Type B pancreatic cell (in vitro differentiated cells): ENCODE results near the gene ALDH1A2. TPM values are rescaled to one million over a fixed set of nuclear protein-coding genes. Genes with fewer than 3 reads are reported as not detected.
A peak's percentile ranks its signal among the peaks of the same experiment; 100 is the strongest.

Experiments
- DNase-seq: peaks from one replicate; pipeline ENCODE4 v3.0.0; 2021; ENCODE audit warnings: mixed read lengths; ENCODE audit not compliant: unreplicated experiment; ENCODE audit errors: extremely low spot score
- H3K27ac Mint-ChIP-seq: 2 replicates; pipeline ENCODE4 v1.8.0; 2021; ENCODE audit warnings: mild to moderate bottlenecking, mixed read lengths
- H3K27me3 Mint-ChIP-seq: 2 replicates; pipeline ENCODE4 v1.8.0; 2021; ENCODE audit warnings: mixed read lengths
- H3K36me3 Mint-ChIP-seq: 2 replicates; pipeline ENCODE4 v1.8.0; 2021; ENCODE audit warnings: mixed read lengths
- H3K4me1 Mint-ChIP-seq: one replicate; pipeline ENCODE4 v1.8.0; 2021; ENCODE audit warnings: mixed read lengths; ENCODE audit not compliant: unreplicated experiment
- H3K4me3 Mint-ChIP-seq: 2 replicates; pipeline ENCODE4 v1.8.0; 2021; ENCODE audit warnings: mild to moderate bottlenecking, mixed read lengths
- H3K9me3 Mint-ChIP-seq: 2 replicates; pipeline ENCODE4 v1.8.0; 2021; ENCODE audit warnings: mixed read lengths
- total RNA-seq: library from RNA; stranded (reverse); gene quantifications from 2 replicates; pipeline ENCODE4 v1.2.1, GENCODE V29; 2021; ENCODE audit warnings: low replicate concordance
- TF ChIP-seq, protein P1 (sequence below): fragments of 200-600 bp; sonication (generic); conservative IDR thresholded peaks from 2 replicates; pipeline ENCODE4 v1.5.0; 2021; ENCODE audit warnings: antibody characterized with exemption, mild to moderate bottlenecking

ALDH1A2 gene
- total RNA-seq, 1 donor from 2014 or later: 38.3 TPM

DNA sequence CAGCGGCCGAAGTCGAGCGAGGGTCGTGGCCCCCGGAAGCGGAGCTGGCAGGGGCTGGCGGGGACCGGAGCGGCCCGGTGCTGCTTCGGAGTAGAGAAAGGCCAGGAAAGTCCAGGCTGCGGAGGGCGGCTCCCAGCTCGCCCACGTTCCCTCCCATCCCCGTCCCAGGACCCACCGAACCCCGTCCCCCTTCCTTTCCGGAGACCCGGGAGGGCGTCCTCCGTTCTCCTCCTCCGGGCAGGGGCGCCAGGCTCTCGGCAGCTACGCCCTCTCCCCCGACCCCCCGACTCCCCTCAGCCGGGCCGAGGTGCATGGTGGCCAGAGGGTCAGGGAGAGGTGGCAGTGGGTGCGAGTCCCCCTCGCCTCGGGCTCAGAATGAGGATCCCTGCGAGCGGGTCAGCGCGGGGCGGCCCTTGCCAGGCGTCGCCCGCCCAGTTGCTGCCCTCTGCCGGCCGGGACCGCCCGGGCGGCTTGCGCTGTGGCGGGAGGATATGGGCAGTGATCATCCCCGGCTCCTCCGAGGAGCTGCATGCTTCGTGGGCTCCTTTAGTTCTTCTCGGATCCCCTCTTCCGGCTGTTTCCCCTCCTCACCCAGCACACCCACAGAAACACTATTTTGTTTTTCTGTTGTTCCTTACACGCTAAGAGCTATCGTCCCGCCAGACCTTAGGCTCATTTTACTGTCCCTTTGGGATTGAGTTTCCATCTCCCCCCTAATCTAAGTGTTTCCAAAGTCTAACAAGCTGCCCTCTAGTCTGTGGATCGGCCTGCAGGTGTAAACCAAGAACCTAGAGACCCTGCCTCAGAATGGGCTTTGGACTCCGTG, 744 bp upstream of the ALDH1A2 start:
- Mint-ChIP-seq H3K36me3 (no peaks in the 10 kb centered on the region), H3K4me1 (peaks cover 13% of the 10 kb centered on the region), H3K27me3 (peaks cover 81% of the 10 kb centered on the region), H3K9me3 (no peaks in the 10 kb centered on the region), H3K4me3 (peak overlapping the region; percentile 83), H3K27ac (peak overlapping the region; percentile 51)
- TF ChIP-seq, protein P1, sequence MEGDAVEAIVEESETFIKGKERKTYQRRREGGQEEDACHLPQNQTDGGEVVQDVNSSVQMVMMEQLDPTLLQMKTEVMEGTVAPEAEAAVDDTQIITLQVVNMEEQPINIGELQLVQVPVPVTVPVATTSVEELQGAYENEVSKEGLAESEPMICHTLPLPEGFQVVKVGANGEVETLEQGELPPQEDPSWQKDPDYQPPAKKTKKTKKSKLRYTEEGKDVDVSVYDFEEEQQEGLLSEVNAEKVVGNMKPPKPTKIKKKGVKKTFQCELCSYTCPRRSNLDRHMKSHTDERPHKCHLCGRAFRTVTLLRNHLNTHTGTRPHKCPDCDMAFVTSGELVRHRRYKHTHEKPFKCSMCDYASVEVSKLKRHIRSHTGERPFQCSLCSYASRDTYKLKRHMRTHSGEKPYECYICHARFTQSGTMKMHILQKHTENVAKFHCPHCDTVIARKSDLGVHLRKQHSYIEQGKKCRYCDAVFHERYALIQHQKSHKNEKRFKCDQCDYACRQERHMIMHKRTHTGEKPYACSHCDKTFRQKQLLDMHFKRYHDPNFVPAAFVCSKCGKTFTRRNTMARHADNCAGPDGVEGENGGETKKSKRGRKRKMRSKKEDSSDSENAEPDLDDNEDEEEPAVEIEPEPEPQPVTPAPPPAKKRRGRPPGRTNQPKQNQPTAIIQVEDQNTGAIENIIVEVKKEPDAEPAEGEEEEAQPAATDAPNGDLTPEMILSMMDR: peak; percentile 89
- peak; percentile 85 for DNase-seq

- Mint-ChIP-seq H3K27me3 (peaks cover 80% of the 10 kb centered on the region), H3K9me3 (no peaks in the 10 kb centered on the region), H3K27ac (no peak overlapping the region), H3K4me3 (peak overlapping the region; percentile 81), H3K4me1 (peaks cover 13% of the 10 kb centered on the region), H3K36me3 (no peaks in the 10 kb centered on the region)
- peak; percentile 67 for DNase-seq
- TF ChIP-seq, protein P1: no peak
These were observed 499 bp downstream of the ALDH1A2 start for GRCh38 chr15:58064980-58065444.

DNA sequence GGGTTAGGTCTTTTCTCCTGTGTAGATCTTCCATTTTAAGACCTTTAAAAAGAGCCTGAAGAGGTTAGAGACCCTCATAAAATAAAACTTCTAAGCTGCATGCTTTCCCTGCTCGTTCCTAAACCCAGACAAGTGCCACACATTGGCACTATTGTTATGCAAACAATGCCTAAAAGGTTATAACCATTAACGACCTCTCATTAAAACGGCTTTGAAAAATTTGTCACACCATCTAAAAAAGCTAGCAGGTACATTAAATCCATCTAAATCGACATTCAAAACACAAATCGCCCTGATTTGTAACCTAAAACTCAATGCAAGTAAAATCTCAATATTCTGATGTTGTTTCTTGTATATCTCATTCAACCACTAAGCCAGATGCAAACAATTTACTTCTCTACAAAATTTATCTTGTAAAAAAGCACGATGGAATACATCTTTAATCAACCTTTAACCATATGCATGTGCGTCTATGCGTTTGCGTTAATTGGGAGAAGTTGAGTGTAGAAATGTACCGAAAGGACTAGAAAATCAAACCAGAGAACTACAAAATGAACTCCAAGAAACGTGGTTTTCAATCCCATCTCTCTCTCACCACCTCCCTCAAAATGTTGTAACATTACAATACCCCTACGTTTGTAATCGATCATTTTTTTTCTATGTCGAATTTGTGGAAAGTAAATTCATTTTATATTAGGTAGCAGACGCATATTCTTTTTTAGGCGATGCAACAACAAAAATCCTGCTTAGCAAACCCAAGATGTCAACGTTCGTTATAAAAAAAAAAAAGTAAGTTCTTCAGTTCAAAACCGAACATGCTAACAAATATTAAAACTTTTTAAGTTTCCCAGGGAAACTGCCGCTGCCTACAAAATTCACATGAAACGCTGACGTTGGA, 1.2 kb downstream of the ALDH1A2 start:
- Mint-ChIP-seq H3K36me3 (no peaks in the 10 kb centered on the region), H3K27ac (no peak overlapping the region), H3K4me1 (peaks cover 13% of the 10 kb centered on the region), H3K9me3 (no peaks in the 10 kb centered on the region), H3K27me3 (peaks cover 74% of the 10 kb centered on the region), H3K4me3 (peak overlapping the region; percentile 81)
- no peak for DNase-seq
- TF ChIP-seq, protein P1: no peak

DNA sequence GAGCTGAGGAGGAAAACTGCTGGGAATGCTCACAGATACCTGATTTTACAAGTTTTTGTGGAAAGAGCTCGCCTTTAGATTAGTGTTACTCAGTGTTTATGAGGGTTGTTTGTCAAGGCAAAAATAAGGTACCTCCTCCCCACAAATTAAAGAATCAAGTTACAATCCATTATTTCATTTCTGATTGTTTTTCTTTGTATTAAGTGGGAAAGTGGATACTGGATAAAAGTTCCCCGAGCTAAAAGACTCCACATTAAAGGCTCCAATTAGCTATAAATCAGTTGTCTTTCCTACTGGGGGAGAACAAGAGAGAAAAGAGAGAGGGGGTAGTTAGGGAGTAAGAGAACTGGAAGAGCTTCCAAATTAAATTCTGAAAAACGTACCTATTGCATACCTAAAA, 1.9 kb downstream of the ALDH1A2 start:
- Mint-ChIP-seq H3K4me3 (peak overlapping the region; percentile 81), H3K27ac (no peak overlapping the region), H3K27me3 (peaks cover 73% of the 10 kb centered on the region), H3K9me3 (no peaks in the 10 kb centered on the region), H3K4me1 (peaks cover 13% of the 10 kb centered on the region), H3K36me3 (no peaks in the 10 kb centered on the region)
- TF ChIP-seq, protein P1: no peak
- DNase-seq: no peak

- Mint-ChIP-seq H3K9me3 (no peaks in the 10 kb centered on the region), H3K36me3 (no peaks in the 10 kb centered on the region), H3K4me1 (peaks cover 13% of the 10 kb centered on the region), H3K27ac (no peak overlapping the region), H3K4me3 (peak overlapping the region; percentile 81), H3K27me3 (peaks cover 72% of the 10 kb centered on the region)
- DNase-seq: no peak
- TF ChIP-seq, protein P1: no peak
These were observed 2.5 kb downstream of the ALDH1A2 start for GRCh38 chr15:58062983-58063382.
